ENCODE results near the gene CEP83.
"Not testable (repeated sequence)": the region's sequence is repeated elsewhere in the genome, so short reads cannot be mapped to it uniquely, and the experiment has no call there.

Gene CEP83, protein sequence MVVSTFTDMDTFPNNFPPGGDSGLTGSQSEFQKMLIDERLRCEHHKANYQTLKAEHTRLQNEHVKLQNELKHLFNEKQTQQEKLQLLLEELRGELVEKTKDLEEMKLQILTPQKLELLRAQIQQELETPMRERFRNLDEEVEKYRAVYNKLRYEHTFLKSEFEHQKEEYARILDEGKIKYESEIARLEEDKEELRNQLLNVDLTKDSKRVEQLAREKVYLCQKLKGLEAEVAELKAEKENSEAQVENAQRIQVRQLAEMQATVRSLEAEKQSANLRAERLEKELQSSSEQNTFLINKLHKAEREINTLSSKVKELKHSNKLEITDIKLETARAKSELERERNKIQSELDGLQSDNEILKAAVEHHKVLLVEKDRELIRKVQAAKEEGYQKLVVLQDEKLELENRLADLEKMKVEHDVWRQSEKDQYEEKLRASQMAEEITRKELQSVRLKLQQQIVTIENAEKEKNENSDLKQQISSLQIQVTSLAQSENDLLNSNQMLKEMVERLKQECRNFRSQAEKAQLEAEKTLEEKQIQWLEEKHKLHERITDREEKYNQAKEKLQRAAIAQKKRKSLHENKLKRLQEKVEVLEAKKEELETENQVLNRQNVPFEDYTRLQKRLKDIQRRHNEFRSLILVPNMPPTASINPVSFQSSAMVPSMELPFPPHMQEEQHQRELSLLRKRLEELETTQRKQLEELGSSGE

DNA sequence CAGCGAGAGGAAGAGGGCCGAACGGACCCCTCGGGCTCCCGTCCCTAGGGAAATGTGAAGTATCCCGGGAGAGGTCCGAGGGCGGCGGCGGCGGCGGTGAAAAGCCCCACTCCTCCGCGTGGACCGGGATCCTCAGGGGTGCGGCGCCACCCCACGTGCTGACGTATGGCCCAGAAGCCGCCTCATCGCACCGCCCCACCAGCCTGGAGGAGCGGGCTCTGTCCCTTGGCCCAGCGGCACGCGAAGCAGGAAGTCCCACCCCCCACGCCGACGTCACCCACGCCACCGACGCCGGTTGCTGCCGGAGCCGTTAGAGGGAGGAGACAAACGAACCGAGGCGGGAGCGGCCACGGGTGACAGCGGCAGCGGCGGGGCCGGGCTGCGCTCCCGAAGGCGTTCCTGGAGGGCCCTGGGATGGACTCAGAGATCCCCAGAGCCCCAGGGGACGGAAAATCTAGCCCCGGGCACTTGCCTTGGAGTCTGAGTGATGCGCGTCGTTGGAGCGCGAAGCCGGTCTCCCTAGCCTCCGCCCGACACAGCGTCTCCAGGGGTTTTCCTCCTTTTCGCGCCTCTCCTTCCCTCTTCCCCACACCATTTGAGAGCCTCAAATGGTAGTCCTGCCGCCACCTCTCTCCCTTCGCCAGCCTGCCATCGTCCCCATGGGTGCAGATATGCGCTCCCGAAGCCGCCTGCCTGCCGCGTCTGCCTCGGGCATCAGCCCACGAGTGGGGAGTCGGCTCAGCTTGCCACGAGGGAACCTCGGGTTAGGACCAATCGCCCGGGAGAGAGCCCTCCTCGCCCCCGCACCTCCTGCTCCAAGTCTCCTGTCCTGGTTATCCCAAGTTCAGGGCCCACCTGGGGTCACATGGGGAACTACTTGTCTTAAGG is at the start of gene CEP83:
Gene CEP83, minus strand, starts transcription at position 140 of the 888 bp plus-strand sequence. CDS start 47,377 bp downstream, outside the sequence.
- peak; percentile 91 to 96 for DNase-seq

DNA sequence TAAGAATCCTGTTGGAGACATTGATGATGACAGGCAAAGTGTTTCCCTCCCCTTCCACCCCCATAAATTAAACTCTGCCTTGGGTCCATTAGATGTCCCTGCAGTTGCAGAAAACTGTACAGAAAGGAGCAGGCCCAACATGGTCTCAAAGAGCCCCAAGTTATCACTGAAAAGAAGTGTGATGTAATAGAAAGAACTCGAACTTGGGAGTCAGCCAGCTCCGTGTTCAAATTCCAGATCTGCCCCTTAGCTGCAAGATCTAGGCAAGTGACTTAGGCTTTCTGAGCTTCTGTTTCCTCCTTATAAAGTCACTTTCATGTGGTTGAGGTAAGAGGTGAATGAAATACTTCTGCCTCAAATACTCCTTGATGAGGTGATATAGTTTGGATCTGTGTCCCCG is 49.6 kb upstream of the CEP83 start:
- no peak for DNase-seq

DNA sequence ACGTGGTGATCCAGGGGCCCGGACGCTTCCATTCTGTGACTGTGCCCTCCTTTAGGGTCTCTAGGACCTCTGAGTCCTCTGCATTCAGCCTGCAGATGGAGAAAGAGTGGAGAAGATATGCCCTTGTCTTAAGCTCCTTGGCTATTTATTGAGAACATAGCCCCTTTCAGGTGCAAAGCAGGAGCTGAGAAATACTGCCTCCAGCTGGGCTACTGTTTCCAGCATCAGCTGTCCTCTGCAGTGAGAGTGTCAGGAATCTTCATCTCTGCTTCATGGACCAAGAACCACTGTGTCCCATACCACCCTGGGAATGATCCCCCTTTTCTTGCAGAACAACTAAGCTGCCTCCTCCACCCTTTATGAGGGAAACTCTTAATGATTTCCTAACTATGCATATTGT is 47.8 kb upstream of the CEP83 start:
- no peak for DNase-seq

DNA sequence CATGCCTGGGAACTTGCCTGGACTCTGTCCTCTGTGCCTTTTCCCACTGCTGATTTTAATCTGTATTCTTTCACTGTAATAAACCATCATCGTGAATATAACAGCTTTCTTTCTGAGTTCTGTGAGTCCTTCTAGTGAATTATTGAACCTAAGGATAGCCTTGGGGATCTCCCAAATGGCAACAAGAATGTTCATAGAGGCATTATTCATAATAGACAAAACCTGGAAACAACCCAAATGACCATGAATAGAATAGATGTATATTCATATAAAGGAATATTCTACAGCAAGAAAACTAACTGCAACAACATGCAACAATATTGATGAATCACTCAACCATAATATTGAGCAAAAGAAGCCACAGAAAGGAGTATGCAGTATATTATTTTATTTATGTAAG is 44.7 kb upstream of the CEP83 start:
- no peak for DNase-seq

DNA sequence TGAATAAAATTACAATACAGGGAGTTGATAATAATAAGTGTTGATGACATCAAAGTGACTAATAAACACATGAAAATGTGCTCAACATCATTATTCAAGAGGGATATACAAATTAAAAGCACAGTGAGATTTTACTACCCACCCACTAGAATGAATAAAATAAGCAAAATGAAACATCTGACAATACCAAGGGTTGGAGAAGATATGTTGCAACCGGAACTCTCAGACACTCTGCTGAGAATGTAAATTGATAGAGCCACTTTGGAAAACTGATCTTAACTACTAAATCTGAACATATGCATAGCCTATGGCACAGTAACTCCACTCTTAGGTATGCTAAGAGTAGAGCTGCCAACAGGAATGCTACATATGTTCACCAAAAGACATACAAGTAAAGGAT is 44.0 kb upstream of the CEP83 start:
- no peak for DNase-seq

DNA sequence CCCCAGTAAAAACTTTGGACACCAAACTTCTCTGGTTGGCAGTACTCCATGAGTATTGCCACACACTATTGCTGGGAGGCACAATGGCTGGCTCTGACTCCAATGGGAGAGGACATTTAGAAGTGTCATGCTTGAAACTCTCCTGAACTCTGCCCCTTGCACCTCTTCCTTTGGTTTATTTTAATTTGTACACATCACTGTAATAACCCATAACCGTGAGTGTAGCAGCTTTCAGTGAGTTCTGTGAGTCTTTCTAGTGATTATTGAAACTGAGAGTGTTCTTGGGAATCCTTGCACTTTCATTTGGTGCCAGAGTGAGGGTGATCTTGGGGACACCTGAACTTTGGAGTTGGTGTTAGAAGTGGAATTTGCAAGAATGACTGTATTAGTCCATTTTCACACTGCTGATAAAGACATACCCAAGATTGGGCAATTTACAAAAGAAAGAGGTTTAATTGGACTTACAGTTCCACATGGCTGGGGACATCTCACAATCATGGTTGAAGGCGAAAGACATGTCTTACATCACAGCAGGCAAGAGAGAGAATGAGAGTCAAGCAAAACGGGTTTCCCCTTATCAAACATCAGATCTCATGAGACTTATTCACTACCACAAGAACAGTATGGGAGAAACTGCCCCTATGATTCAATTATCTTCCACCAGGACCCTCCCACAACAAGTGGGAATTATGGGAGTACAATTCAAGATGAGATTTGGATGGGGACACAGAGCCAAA is 41.3 kb upstream of the CEP83 start:
- DNase-seq, result peak in 1 of 2 donors; percentile 24

DNA sequence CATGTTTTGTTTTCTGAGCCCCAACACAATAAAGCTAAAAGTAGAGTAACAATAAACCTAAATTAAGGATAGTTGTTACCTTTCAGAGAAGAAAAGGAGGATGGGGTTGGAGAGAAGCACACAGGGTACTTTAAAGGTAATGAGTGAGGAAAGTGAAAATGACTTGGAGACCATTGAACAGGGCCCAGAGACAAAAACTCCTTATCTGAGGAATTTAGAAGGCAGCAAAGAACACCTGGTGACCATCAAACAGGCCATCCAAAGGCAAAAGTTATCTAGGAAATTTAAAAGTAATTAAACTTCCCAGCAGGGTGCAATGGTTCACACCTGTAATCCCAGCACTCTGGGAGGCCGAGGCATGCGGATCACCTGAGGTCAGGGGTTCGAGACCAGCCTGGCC is 39.0 kb upstream of the CEP83 start:
- no peak for DNase-seq

DNA sequence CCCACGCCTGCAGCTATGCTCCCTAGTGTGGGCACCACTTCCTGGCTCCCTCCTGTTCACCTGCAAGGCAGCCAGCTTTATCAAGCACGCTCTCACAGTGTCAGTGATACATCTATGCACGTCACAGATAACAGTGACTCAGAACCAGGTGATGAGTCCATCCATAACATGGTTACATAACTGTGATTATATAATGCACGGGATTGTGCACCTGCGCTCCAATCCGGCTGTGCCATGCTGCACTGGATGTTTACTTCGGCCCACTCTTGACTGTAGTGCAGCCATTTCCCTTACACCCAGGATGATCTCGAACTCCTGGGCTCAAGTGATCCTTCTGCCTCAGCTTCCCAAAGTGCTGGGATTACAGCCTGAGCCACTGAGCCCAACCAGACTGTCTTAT is 38.4 kb upstream of the CEP83 start:
- no peak for DNase-seq

DNA sequence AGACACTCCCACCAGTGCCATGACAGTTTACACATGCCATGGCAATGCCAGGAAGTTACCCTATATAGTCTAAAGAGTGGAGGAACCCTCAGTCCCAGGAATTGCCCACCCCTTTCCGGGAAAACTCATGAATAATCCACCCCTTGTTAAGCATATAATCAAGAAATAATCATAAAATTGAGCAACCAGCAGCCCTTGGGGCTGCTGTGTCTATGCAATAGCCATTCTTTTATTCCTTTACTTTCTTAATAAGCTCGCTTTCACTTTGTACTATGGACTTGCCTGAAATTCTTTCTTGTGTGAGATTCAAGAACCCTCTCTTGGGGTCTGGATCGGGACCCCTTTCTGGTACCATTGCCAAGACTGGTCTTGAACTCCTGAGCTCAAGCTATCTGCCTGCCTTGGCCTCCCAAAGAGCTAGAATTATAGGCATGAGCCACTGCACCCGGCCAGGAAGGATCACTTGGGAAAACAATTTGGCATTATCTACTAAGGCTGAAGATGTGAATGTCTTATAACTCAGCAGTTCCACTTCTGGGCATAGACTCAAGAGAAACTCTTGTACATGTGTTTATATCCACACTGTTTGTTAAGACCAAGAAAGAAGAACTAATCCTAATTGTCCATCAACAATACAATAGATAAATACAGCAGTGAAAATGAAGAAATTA is 35.9 kb upstream of the CEP83 start:
- no peak for DNase-seq

DNA sequence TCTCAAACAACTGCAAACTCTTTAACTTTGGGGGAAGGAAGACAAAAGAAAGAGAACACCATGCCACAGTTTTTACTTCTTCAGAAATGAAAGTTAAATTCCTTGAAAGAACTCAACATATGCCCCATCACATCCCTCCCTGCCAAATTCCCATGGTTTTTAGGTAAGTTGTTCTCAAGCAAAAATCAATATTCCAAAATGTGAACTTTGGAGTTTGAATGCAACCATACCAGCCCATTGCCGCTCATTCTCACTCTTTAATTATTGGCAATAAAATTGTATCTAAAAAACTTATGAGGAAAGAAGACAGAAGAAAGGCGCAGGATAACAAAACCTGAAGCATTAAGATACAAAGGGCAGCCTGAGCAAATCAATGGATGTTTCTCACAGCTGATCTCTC is 31.8 kb upstream of the CEP83 start:
- no peak for DNase-seq

DNA sequence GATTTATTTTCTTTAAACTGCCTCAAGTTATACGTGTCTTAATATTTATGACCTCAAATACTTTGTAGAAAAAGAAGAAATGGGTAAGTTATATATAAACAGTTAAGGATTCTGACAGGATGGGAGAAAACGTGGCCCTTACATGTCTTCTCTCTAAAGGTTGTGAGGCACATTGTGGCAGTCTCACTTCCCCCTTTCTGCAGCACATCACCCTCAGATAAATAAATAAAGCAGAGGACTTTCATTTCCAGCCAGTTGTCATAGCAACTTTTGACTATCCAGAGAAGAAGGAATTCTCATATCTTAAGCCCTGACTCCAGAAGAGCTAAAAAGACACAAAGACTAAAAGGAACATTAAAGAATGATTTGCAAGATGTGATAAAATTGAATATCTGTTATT is 28.8 kb upstream of the CEP83 start:
- DNase-seq, result peak; percentile 5 to 7

DNA sequence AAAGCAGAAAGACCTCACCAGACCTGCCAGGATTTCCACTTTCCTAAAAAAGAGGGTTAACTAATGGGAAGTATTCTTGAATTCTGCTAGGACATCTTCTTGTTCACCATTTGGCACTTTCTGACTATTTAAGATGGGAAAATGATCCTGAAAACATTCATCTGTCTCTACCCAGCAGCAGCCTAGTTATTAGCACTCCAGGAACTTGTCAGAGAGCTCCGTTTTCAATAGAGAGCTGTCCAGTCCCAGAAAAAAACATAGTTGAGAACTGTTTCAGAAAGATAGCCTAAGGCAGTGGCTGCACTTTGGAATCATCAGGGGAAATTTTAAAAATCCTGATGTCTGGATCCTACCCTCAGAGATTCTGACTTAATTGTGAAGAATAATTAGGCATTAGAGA is 22.1 kb upstream of the CEP83 start:
- DNase-seq, result no peak

DNA sequence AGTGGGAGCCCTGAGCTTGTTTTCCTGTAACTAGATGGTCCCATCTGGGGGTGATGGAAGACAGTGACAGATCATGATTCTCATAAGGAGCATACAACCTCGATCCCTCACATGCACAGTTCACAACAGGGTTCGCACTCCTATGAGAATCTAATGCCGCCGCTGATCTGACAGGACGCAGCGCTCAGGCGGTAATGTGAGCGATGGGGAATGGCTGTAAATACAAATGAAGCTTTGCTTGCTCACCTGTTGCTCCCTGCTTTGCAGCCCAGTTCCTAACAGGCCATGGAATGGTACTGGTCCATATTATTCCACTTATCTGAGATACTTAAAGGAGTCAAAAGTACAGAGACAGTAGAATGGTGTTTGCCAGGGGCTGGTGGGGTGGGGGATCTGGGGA is 9.9 kb upstream of the CEP83 start:
- DNase-seq, result no peak

DNA sequence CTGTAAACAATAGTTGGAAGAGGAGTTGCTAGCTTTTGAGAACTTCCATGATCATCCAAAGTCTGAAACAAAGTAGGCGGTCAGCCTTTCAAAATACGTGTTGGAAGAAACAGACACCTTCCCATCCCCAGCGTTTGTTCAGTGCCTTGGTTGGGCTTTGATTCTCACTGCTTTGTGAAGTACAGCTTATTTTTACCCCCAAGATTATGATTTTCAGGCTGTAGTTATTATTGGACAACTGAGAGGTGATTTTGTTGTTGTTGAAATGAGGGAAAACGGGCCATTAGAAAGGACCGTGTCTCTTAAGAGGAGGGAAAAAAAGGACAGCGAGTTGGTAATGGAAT is 921 bp upstream of the CEP83 start:
- no peak for DNase-seq

DNA sequence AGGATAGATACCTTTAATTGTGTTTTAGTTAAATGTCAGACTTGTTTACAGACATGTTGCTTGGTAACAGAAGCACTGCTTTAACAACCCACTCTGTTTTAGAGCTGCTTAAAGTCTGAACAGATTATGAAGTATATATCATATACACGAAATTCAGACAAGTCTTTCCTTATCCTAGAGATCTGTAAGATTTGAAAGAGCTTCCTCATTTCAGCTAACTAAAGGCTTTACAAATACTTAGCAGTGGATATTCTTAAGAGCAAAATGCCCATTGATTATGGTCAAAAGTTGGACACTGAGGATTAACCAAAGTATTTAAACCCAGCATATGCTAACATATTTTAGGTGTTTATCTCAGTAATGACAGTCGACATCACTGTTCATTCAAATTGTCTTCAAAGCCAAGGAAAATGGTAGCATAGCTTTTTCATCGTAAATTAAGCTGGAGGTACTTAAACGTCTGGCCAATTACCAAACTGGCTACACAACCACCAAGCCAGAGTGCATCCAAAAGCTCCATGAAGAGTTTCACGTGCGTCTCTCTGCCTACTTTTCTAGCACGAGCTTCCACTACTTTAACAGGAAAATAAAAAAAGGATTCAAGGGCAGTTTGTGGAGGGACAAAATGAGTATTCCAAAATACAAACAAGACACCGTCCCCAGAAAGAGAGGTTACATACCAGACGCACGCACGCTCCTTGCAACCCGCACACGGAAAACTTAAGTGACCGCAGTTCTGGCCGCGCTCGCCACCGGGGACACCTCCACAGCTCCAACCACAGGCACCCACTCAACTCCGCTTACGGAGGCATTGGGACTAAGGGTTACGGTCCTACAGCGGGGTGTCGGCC is 565 bp downstream of the CEP83 start:
- DNase-seq, result peak; percentile 11 to 38

DNA sequence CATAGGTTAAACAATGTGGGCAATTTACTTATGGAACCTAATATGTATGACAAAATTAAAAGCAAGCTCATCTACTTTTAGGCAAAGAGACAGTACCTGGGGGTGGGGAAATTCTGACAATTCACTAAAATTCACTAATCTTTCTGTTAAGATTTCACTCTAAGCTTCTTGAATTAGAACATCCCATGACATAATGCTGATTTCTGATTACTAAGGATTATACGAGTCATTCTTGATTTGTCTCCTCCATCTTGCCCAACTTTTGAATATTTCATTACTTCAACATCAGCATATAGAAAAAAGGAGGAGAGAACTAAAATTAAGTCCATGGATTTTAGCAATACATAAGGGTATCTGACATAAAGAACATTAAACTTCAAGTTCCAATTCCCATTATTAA is 2.4 kb downstream of the CEP83 start:
- DNase-seq, result peak; percentile 62 to 69

DNA sequence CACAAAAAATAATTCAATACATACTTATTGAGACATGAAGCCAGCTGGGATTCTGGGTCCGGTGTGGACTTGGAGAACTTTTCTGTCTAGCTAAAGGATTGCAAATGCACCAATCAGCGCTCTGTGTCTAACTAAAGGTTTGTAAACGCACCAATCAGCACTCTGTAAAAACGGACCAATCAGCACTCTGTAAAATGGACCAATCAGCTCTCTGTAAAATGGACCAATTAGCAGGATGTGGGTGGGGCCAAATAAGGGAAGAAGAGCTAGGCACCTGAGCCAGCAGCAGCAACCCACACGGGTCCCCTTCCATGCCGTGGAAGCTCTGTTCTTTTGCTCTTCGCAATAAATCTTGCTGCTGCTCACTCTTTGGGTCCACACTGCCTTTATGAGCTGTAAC is 5.3 kb downstream of the CEP83 start:
- not testable (repeated sequence) for DNase-seq

DNA sequence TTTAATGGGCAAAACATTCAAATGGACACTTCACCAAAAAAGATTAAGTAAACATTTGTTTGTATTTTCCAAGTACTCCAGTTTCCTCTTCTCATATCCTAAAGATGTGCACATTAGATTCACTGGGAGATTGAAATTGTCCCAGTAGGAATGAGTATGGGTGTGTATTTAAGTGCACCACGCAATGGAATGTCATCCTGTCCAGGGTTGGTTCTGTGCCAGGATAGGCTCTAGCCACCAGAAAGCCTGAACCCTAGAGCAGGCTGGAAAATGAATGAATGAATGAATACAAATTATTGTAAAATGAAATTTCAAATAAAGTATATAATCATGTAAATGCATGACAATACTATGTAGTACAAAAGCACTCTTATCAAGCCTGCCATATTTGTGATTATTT is 14.0 kb downstream of the CEP83 start:
- no peak for DNase-seq

DNA sequence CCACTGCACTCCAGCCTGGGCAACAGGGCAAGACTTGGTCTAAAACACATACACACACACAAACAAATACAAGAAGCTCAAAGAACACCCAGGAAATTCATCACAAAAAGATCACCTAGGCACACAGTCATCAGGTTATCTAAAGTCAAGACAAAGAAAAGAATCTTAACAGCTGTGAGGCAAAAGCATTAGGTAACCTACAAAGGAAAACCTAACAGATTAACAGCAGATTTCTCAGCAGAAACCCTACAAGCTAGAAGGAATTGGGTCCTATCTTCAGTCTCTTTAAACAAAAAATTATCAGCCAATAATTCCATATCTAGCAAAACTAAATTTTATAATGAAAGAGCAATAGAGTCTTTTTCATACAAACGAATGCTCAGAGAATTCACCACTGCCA is 22.4 kb downstream of the CEP83 start:
- no peak for DNase-seq

DNA sequence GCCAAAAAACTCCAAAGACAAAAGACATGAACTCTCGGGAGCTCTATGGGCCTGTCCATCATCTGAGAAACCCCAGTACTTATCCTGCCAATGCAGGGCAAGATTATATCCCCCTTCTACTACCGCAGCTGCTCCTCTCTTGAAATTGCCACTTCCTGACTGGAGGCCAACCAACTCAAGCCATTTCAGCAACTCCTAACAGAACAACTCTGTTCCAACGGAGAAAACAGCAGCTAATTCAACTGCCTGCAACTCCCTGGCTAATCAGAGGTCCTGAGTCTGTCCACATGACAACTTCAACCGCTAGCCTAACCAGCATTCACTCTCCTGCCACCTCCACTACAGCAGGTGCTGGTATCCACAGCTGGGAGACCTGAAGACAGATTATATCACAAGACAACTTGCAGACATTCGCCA is 24.1 kb downstream of the CEP83 start:
- no peak for DNase-seq

DNA sequence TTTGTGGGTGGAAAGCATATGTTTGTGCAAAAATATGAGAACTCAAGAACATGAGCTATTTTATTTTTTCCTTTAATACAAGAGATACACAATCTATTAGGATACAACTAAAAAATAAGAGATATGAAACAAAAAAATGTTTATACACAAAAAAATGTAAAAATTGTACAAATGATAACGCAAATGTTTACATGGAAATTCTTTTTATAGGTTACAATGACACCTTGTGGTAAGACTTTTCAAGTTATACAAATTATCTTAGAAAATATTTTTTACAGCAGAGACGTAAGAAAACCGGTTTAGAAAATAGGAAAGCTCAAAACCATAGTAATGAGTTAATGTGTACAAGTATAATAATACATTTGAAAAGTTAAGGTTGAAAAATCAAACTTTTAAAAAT is 25.5 kb downstream of the CEP83 start:
- peak in 1 of 2 donors; percentile 9 for DNase-seq
